PC-3 (cell line): ENCODE data around the gene HDAC4. TPM values are rescaled to one million over a fixed set of nuclear protein-coding genes. Genes with fewer than 3 reads are reported as not detected.

Experiments used
- ATAC-seq: fragments of 200-7000 bp; cut with Tn5 transposase; 2 replicates; pipeline ENCODE4 v1.9.1; 2020; ENCODE audit warnings: mild to moderate bottlenecking, moderate library complexity
- BruUV-seq: library from RNA; stranded (reverse); fragments of 400-500 nt; replicated peaks from 2 replicates; lab custom pipeline; 2021; lab: Mats Ljungman, UMichigan
- CTCF ChIA-PET: fragments of 300-600 bp; sonication (Branson Sonifier 250); formaldehyde crosslinking; loops from one replicate; lab custom pipeline; 2022; ENCODE audit warnings: antibody characterized with exemption; lab: Charles Lee
- POLR2A ChIA-PET: fragments of 300-600 bp; sonication (Branson Sonifier 250); formaldehyde crosslinking; loops from one replicate; lab custom pipeline; 2022; ENCODE audit warnings: antibody characterized with exemption; ENCODE audit not compliant: unreplicated experiment; lab: Charles Lee
- DNase-seq: peaks from one replicate; pipeline ENCODE4 v3.0.0-alpha.2; 2015
- H2AFZ ChIP-seq: fragments of 300-600 bp; sonication (generic); 2 replicates; pipeline ENCODE4 v1.6.0; 2016; ENCODE audit warnings: antibody characterized with exemption, low read length
- H3F3A ChIP-seq: fragments of 300-600 bp; sonication (generic); one replicate; pipeline ENCODE4 v1.6.0; 2017; ENCODE audit warnings: antibody characterized with exemption, low read length, control low read depth, mild to moderate bottlenecking; ENCODE audit not compliant: unreplicated experiment
- H3K27ac ChIP-seq: fragments of 300-600 bp; sonication (generic); 2 replicates; pipeline ENCODE4 v1.5.1; 2016; ENCODE audit warnings: mild to moderate bottlenecking, low read length
- H3K27me3 ChIP-seq: fragments of 300-600 bp; sonication (generic); 2 replicates; pipeline ENCODE4 v1.6.1; 2016; ENCODE audit warnings: low read length, mixed read lengths
- H3K36me3 ChIP-seq: fragments of 300-600 bp; sonication (generic); 2 replicates; pipeline ENCODE4 v1.6.1; 2016; ENCODE audit warnings: low read depth, mixed run types, low read length, mixed read lengths
- H3K4me1 ChIP-seq: fragments of 300-600 bp; sonication (generic); 2 replicates; pipeline ENCODE4 v1.5.1; 2016; ENCODE audit warnings: low read length; ENCODE audit not compliant: insufficient read depth
- H3K4me2 ChIP-seq: fragments of 300-600 bp; sonication (generic); 2 replicates; pipeline ENCODE4 v1.6.0; 2016; ENCODE audit warnings: low read length
- H3K4me3 ChIP-seq: fragments of 300-600 bp; sonication (generic); 2 replicates; pipeline ENCODE4 v1.5.1; 2016; ENCODE audit warnings: mild to moderate bottlenecking, low read length, mixed read lengths
- H3K79me2 ChIP-seq: fragments of 300-600 bp; sonication (generic); 2 replicates; pipeline ENCODE4 v1.6.1; 2017; ENCODE audit warnings: low read length, mixed read lengths
- H3K9ac ChIP-seq: fragments of 300-600 bp; sonication (generic); 2 replicates; pipeline ENCODE4 v1.6.0; 2016; ENCODE audit warnings: mild to moderate bottlenecking, low read length
- H3K9me2 ChIP-seq: fragments of 300-600 bp; sonication (generic); replicated peaks from 2 replicates; pipeline ENCODE4 v1.6.1; 2016; ENCODE audit warnings: mixed run types, low read length, mixed read lengths
- H3K9me3 ChIP-seq: fragments of 300-600 bp; sonication (generic); 2 replicates; pipeline ENCODE4 v1.6.1; 2016; ENCODE audit warnings: low read length, mixed read lengths
- H4K20me1 ChIP-seq: fragments of 300-600 bp; sonication (generic); 2 replicates; pipeline ENCODE4 v1.6.1; 2016; ENCODE audit warnings: low read length, mixed read lengths
- EZH2 ChIP-seq: fragments of 300-600 bp; sonication (generic); IDR thresholded peaks from one replicate; pipeline ENCODE4 v1.6.1; 2017; ENCODE audit warnings: antibody characterized with exemption, mild to moderate bottlenecking, low read length; ENCODE audit not compliant: unreplicated experiment
- EZH2phosphoT487 ChIP-seq: fragments of 300-600 bp; sonication (generic); IDR thresholded peaks from 2 replicates; pipeline ENCODE4 v1.6.1; 2018; ENCODE audit warnings: mild to moderate bottlenecking, antibody characterized with exemption, low read length, borderline replicate concordance
- intact Hi-C: fragments of 100-400 bp; cut with micrococcal nuclease; formaldehyde crosslinking; loops from 2 replicates; pipeline ENCODE4 v1.9.0; 2023
- total RNA-seq: library from RNA; depleted of rRNA; stranded (reverse); fragments of >200 nt; gene quantifications from 2 replicates; pipeline ENCODE4 v1.2.3, GENCODE V29; 2014
- TF ChIP-seq, protein P1 (sequence below): fragments of 300-600 bp; sonication (generic); conservative IDR thresholded peaks from 2 replicates; pipeline ENCODE4 v1.5.1; 2017; ENCODE audit warnings: antibody characterized with exemption, low read depth, mild to moderate bottlenecking, low read length

Gene HDAC4
- total RNA-seq, 1 experiment from 2014 or later: 8.5 TPM

- Histone ChIP-seq H3K9ac (no peak overlapping the region), H3K9me2 (no peaks in the 10 kb centered on the region), H3K36me3 (no peaks in the 10 kb centered on the region), H3K27ac (no peak overlapping the region), H4K20me1 (no peaks in the 10 kb centered on the region), H3K27me3 (no peaks in the 10 kb centered on the region), H3F3A (no peaks in the 10 kb centered on the region), H3K9me3 (no peaks in the 10 kb centered on the region), H3K4me3 (no peak overlapping the region), H3K4me2 (no peak overlapping the region), H2AFZ (no peak overlapping the region), H3K79me2 (no peaks in the 10 kb centered on the region), H3K4me1 (peaks cover 7% of the 10 kb centered on the region; the same call in 1 of the 2 replicates)
- no peak for DNase-seq
- no peak for TF ChIP-seq EZH2phosphoT487
- TF ChIP-seq, protein P1, sequence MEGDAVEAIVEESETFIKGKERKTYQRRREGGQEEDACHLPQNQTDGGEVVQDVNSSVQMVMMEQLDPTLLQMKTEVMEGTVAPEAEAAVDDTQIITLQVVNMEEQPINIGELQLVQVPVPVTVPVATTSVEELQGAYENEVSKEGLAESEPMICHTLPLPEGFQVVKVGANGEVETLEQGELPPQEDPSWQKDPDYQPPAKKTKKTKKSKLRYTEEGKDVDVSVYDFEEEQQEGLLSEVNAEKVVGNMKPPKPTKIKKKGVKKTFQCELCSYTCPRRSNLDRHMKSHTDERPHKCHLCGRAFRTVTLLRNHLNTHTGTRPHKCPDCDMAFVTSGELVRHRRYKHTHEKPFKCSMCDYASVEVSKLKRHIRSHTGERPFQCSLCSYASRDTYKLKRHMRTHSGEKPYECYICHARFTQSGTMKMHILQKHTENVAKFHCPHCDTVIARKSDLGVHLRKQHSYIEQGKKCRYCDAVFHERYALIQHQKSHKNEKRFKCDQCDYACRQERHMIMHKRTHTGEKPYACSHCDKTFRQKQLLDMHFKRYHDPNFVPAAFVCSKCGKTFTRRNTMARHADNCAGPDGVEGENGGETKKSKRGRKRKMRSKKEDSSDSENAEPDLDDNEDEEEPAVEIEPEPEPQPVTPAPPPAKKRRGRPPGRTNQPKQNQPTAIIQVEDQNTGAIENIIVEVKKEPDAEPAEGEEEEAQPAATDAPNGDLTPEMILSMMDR: no peak
- no peak for TF ChIP-seq EZH2
- POLR2A ChIA-PET: no interaction called here
- no peak for ATAC-seq
- CTCF ChIA-PET: no interaction called here
- intact Hi-C loops: no loop called here
- BruUV-seq: no TSS peak
Measured at GRCh38 chr2:239022437-239023260, 378.2 kb downstream of the HDAC4 start.

DNA sequence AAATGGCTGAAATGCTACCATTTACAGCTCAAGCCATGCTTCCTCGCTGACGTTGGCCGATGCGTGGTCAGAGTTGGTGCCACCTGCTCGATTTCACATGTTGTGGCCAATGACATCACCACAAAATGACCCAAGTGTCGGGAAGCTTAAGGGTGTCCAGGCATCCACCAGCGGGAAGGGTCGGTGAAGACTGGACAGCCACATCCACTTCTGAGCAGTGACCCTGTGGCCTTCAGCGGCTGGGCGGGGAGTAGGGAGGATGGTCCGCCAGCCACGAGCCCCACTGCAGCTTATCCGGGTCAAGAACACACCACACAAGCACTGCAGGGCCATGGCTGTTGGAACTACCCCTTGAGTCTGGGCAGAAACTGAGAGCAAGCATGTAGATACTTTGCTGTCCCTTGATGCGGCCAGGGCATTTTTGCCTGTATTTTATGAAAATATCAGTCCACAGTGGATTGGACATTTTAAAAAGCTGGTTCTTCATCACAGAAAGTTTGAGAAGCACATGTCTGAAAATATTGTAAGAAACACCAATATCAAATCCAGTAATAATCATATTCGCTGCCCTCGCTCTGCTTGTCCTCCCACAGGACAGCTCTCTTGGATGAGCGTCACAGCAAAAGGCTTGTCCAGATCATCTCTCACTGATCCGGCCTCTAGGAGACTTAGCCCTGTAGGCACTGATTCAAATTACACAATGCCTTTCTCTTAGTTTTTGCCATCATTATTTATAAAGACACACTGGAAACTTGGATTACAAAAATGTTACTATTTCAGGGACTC, 379.0 kb downstream of the HDAC4 start:
- Histone ChIP-seq H3K4me2 (no peak overlapping the region), H3K9me2 (no peaks in the 10 kb centered on the region), H3K9ac (no peak overlapping the region), H3K4me3 (no peak overlapping the region), H4K20me1 (no peaks in the 10 kb centered on the region), H3K79me2 (no peaks in the 10 kb centered on the region), H3K4me1 (peaks cover 7% of the 10 kb centered on the region; the same call in 1 of the 2 replicates), H3K27me3 (no peaks in the 10 kb centered on the region), H2AFZ (no peak overlapping the region), H3K36me3 (no peaks in the 10 kb centered on the region), H3K9me3 (no peaks in the 10 kb centered on the region), H3K27ac (no peak overlapping the region), H3F3A (no peaks in the 10 kb centered on the region)
- POLR2A ChIA-PET: no interaction called here
- intact Hi-C loops: no loop called here
- ATAC-seq: no peak
- TF ChIP-seq EZH2phosphoT487 (no peak), EZH2 (no peak)
- TF ChIP-seq, protein P1: no peak
- BruUV-seq: no TSS peak
- no peak for DNase-seq
- CTCF ChIA-PET: no interaction called here
